Stromal cell of bone marrow (primary cell): ENCODE measurements around the gene GREB1.

Source experiments
- DNase-seq: peaks from one replicate; pipeline ENCODE4 v3.0.0-alpha.2; 2012; ENCODE audit warnings: low read depth

GREB1 gene

DNA sequence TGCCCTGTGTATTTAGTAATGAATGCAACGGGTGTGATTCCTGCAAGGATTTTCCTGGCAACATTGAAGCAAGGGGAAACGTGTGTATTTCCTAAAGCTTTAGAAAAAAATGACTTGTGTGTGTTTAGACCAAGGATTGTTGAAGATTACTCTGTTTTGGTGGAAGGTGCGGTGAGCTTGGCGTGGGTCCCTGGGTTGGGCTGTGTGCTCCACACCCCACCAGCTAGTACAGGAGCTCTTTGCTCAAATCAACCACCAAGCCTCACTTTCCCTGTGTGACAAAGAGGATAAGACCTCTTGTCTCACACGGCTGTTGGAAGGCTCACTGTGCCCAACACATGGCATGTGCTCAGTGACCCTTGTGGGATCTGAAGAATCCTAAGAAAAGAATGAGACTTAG lies 21.4 kb upstream of the GREB1 start:
- no peak for DNase-seq

DNA sequence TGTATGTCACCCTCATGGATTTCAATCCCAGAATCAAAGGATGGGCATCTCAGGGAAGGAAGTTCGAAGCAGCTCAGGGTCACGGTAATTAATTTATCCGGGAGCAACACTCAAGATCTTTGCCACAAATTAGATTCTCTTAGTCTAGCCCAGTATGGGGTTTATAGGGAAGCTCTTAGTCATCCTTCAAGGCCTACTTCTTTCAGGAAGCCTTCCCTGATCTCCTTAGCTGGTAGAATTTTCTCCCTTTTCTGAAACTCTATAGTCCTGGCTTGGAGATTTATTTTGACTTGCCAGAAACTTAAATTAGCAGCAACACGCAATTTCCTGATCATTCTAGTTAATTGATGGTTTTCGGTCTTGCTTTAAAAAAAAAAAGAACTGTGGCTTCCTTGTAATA lies 20.5 kb upstream of the GREB1 start:
- no peak for DNase-seq

DNA sequence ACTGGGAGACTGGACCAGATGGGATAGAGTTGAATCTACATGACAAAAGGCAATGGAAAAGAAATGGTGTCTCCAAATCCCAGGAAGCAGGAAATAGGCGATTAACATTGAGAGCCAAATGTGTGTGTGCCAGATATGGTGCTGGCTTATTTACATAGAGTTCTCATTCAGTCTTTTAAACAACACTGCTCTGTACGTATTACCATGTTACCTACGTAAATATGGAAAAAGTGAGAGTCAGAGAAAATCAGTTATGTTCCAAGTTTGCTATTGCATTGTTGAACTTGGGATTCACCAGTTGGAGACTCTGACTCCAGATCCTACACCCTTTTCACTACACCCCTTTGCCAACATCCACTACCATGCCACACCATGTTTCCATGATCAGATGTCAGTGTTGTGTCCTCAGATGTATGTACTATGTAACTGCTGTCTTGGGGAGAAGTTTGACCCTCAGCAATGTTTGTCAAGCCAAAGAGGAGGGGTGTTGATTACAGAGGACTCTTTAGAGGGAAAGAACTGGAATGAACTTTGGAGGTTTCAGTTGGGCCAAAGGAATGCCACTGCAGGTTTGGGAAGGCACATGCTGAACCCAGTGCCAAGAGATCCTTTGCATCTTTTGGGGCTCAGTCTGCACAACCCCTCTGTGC lies 19.6 kb upstream of the GREB1 start:
- DNase-seq, result no peak

DNA sequence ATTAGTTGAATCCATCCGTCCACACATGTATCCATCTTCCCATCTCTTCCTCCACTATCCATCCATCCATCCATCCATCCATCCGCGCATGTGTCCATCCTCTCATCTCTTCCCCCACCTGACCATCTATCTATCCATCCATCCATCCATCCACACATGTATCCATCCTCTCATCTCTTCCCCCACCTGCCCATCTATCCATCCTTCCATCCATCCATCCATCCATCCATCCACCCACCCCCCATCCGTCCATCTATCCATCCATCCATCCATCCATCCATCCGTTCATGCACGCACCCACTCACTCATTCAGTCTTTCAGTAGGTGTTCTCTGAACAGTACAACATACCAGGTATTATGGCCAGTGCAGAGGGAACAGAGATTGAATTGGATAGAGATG lies 18.9 kb upstream of the GREB1 start:
- no peak for DNase-seq

DNA sequence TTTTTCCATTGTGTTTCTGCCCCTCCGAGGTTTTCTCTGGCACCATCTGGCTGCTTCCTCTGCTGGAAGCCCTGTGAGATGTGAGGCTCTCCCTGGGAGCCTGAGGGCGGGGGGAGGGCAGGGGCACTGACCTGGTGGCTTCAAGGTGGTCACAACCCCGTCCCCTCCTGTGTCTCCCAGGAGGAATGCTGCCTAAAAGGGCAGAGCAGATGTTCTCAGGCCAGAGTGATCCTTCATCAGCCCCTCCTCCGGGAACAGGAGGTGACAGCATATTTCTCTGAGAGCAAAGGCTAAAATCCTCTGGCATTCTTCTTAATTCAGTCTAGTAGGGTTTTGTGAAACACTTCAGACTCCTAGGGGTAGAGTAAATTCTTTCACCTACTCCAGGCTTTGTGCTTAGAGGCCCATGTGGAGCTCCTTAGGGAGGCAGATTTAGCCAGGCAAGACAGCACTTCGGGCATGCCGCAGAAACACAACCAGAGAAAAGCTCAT lies 18.3 kb upstream of the GREB1 start:
- DNase-seq, result no peak

DNA sequence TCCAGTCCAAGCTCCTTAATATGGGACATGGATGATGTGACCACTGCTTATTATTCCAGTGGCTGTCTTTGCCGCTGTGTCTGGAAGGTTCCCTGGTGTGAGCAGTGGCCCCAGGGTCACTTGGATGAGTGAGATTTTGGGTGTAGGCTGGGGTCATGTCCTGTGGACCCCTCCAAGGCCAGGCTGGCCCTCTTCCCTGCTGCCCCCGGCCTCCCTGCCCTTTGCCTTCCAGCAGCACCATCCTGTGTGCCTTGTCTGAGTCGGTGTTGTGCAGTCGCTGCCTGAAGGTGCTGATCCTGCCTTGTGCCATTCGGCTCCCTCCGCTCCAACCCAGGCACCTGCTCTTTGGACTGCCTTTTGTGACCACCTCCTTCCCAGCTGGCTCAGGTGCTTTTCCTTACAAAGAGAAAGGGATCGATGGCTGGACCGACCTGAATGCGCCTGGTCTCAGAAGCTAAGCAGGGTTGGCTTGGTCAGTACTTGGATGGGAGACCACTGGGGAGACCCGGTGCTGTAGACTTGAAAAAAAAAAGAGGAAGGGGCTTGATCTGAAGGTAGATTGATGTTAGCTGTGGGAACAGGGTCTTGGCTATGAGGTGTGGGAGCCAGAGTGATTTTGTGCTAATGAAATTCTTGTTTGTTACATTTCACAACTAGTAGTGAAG lies 16.7 kb upstream of the GREB1 start:
- no peak for DNase-seq

DNA sequence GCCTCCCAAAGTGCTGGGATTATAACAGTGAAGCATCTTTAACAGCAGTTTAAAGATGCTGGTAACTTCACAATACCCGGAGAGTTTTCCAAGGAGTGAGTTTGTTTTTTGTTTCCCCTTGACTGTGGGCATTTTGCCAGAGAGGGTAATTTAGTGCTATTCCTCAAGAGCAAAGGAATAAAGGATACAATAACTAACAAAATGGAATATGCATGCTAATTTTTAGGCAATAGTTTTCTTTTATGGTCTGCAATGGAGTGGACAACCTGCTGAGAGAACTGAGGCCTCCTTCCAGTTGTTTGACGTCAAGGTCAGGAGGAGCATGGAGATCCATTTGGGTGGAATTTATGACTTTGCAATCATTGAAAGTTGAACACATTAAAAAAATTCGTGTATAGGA lies 15.9 kb upstream of the GREB1 start:
- DNase-seq, result no peak

DNA sequence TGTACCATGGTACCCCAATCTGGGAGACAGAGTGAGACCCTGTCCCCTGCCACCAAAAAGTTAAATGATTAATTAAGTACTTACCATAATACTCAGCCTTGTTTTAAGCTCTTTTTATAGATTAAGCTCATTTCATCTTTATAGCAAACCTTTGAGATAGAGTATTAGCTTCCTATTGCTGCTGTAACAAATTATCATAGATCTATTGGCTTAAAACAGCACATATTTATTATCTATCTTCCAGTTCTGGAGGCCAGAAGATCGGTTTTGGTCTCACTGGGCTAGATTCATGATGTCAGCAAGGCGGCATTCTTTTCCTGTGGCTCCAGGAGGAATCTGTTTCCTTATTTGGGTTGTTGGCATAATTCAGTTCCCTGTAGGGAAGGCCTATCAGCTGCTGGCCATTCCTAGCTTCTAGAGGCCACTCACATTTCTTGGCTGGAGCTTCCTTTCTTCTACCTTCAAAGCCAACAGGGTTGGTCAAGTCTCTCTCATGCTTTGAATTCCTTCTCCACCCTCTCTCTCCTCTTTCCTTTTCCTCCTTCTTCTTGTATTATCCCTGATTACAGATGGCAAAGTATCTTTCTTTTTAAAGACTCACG lies 13.7 kb upstream of the GREB1 start:
- DNase-seq, result no peak

DNA sequence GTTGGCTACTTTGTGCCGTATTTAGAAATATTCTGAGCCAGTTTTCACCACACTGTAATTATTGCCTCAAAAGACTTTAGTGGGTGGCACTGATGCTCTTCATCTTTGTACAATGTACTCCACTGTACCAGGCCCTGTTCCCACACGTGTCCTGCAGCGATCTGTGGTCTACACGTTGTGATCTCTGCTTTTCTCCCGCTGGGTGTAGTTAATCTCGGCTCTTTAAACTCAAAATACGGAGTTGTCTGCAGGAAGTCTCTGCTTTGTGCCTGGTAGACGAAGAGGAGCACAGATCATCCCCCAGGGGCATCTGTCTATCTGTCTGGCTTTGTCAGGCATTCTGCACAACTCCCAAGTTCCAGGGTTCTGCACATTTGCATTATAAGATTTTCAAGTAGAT lies 12.1 kb upstream of the GREB1 start:
- no peak for DNase-seq

DNA sequence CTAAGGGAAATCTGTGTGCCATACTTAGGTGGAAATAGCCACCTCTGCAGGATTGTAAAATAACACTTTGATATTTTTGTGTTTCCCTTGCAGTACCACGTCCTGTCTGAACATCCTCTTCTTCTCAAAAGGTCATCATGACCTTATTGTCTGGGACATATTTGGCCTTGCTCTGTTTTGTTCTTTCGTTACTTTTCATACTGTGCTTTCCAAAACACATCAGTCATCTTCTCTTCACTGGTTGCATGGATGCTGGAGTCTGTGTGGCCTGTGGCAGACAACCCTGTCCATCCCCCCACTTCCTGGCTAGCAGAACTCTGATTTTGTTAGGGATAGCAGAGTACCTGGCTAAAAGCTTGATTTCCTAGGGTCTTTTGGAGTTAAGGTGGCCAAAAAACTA lies 9.4 kb upstream of the GREB1 start:
- no peak for DNase-seq

DNA sequence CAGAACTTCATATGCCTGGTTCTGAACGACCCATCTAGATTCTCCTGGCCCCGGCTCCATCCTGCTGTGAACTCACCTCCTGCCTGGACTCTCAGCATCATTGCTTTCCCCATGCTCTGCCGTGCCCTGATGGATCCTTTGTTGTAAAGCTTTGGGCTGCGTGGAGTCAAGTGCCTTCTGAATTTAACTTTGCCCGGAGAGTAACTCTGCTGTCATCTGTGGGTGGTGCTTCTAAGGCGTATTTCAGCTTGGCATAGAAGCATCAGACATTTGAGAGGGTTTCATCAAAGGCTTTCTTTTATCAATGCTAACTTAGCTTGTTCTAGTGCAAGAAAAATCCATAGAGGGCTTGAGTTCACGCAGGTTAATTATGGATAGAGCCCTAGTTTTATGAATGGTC lies 8.1 kb upstream of the GREB1 start:
- no peak for DNase-seq

DNA sequence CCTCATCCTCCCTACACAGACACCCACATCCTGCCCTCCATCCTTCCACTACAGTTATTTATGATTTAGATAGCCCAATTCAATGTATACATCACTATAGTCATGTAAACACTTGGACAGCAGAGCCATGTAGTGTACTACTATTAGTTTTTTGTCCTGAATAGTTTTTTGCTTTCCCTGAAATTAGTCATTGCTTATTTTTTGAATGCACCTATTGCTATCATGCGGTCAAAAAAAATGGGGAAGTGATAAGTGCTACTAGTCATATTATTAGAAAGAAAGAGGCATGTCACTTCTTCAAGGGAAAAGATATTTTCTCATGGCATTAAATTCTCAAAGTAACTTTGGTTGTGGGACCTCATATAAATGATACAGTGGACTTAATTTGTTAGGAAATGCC lies 6.8 kb upstream of the GREB1 start:
- DNase-seq, result no peak

DNA sequence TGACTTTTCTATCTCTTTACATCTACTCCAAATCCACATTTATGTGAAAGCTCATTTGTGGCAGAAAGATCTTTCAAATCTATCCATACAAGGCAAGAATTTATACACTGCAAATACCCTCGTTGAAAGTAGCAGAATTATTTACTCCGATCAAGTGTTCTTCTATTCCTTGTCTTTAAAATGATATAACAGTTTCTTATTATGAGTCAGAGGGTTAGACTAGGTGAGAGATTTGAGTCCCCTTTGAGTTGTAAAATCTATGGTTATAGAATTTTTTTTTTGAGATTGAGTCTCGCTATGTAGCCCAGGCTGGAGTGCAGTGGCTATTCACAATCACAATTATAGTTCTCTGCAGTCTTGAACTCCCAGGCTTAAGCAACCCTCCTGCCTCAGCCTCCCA lies 5.6 kb upstream of the GREB1 start:
- DNase-seq, result no peak

DNA sequence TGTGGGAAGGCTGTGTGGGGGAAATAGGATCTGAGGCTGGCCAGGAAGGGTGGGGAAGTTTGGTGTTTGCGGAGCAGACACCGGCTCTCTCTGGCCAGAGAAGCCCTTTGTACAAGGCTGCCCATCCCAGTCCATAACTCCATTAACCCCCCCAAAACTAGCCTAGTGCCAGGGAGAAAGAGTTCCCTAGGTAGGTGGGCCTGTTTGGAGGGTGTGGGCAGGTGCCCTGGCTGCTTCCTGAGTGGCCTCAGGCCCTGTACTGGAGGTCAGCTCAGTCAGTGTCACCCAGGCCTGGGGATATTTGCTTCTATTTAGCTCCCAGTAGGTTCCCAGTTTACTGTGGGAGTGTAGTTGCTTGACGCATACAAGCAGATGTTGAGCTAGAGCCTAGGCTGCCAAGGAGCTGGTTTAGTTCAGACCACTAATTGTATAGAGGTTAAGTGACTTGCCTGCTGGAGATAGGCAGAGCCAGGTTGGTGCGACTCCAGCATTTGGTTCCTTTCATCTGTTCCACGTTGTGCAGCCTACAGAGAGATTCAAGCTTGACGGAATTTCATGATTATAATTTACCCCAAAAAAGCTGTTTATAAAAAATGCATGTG lies 2.9 kb upstream of the GREB1 start:
- DNase-seq, result no peak

DNA sequence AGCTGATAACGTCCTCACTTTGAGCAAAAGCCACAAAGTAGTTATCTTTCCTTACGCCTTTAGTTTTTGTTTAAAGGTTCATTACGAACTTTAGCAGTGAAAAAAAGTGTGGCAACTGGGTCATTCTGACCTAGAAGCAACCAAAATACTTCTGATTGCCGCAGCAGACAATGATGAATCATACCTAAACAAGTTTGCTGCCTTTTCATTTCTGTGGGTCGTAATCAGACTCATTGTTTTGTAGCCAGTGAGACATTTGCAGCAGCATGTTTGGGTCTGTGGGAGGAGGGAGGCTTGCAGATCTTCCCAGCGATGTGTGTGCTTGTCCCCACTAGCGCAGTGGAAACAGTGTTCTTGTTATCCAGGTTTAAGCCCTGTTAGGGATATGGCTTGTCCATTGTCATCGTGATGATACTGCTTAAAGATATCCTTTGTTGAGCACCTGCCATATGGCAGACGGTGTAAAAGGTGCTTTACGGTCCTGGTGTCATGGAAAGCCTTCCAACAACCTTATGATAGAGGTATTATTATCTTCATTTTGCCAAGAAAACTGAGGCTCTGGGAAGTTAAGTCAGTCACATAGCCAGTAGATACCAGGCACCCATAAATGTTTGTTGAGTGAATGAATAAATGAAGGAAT lies 1.3 kb upstream of the GREB1 start:
- DNase-seq, result peak; percentile 13

DNA sequence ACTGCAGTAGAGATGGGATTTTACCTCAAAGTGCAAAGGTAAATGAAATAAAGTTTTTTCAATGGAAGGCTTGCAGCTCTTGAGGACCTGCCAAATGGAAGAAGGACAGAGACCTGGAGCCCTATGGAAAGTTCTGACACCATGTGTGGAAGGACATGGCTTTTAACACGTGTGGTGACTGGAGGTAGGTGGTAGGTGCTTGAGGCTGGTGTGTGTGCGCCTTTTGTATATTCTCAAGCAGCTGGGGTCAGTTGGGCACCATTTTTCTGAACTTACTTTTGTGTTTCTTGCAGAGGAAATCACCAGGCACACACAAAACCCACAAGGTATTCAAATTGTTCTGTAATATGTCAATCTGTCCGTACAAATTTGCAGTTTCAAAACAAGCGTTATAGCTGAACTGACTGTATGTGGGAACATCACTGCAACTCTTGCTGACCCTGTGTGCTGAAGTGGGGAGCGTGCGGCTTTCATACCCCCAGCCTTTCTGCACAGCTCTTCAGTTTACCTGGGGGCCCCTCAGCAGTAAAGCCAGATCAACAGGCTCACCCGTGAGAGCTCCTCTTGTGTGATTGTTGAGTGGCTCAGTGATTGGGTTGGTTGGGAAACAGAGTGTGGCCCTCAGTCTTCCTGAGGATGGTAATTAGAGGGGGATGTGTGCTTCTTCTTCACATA lies 363 bp downstream of the GREB1 start:
- DNase-seq, result no peak

DNA sequence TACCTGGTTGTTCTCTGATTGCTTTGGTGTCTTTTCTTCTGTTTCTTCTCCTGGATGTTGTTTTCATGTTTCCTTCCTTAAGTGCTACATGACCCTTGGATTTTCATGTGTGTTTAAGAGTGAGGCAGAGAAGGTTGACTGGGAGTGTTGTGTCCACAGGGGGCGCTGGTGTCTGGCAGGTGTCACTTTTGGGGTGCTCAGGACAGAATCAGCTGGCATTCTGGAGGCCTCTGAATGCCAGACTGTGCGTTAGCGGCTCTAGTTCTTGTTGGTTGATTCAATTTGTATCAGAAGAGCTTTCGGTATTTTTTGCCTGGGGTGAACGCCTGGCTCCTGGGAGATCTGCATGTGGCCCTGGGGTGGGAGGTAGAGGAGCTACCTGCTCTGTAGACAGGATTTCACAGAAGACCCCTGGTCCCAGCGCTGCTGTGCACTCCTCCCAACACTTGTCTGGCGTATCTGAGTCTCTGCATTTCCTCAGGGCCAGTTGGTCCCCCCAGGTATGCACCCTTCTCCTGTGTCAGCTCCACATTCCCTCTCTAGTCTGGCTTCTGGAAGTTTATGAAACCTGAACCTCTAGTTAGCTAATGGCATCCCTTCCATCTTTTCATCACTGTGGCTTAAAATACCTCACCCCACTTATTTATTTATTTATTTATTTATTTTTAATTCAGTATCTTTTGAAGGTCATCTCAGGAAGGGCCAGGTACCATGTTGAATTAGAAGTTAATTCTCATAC lies 1.1 kb downstream of the GREB1 start:
- DNase-seq, result no peak

DNA sequence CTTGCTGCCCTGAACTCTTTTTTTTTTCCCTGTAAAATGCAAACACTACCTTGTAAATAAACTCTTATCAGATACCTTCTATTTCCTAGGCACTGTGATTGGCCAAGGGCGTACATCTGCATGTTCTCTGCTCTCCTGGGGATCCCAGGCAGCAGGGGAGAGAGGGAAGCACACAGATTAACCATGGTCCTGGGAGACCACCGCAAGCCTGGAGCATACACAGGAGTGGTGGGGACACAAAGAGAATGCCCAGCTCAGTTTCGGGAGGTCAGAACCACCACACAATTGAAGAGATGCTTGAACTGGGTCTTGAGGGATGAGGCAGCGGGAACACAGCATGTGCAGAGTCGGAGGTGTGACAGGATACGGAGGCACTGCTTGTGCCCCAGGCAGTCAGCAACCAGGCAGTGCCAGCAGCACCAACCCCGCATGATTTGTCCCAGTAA lies 2.1 kb downstream of the GREB1 start:
- DNase-seq, result no peak

DNA sequence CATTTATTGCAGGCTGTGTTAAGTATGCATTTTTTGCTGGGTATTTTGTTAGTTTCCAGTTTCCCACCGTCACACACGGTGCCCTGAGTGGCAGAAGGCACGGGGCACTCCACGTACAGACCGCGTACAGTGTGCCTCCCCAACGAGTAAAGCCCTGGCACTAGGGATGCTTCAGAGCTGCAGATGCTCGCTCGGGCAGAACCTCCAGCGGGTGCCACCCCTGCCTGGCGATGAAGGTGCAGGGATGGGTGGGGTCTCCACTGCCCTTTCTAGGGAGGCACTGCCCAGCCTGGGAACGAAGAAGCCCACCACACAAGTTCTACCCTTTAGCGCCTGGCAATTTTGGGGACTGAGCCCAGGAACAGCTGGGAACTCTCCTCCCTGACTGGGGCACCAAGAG lies 4.1 kb downstream of the GREB1 start:
- no peak for DNase-seq

DNA sequence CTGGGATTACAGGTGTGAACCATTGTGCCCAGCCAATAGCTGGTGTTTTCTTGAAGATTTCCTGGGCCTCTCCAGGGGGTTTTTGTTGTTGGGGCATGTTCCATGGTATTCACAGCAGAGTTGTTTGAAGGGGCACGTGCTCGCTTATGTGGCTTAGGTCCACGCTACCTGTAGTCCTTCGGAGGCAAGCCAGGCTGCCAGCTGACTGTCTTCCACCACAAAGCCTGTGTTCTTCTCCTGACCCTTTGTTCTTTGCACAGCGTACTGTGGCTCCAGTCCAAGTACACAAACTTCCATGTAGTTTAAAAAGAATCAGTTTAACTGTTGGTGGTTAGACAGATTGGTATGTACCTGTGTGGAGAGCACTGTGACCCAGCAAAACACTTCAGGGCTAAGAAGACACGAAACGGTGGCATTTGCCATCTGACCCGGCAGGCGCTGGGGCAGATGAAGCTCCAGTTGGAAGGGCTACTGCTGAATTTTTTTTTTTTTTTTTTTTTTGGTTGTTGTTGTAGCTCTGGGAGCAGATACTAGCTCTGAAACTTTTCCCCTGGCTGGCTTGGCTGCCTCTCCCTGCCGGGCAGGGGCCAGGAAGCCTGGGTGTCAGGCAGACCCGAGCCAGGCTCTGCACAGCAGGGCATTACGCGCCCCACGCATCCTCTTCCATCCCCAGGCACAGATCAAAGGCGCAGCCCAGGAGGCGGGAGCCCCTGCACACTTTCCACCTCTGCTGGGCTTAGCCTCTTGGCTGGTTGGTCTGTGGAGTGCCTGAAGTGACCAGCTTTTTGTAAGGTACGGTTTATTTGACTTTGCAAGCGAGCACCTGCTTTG lies 5.7 kb downstream of the GREB1 start:
- no peak for DNase-seq
